Measurements from ENCODE around the gene OLA1. TPM values are rescaled to one million over a fixed set of nuclear protein-coding genes. Genes with fewer than 3 reads are reported as not detected.

The OLA1 gene
- total and polyA plus RNA-seq, 9 of the 15 experiments (the other 6 are each of a cell fraction or from before 2014, with no cell fraction given), result 208 to 353 (median 225) TPM

DNA sequence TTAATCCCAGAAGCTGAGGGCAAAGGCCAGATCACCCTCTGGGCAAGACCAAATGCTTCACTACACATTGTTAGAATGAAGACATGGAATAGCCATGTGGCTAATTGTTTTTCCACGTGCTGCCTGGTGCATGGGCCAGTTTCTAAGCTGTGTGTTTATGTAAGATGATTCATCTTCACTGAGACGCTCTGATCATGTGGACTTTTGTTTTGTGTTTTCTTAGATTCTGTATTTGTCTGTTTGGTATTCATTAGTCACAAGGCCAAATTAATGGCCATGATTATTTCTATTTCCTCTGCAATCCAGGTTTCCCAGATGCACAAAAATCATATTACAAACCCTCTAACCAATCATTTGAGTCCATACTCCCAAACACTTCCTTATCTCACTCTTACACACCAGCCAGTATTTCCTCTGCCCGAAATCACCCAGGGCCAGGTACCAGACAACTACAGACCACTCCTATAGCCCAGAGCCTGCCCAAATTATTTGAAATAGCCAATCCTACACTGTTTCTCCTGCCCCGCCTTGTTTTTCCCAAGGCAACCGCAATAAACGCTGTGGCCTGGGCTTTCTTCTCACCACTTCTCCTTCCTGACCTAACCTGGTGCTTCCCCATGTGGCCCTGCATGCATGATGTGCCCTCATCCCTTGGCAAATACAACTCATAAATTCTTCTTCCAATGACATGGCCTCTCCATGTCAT, 189.0 kb downstream of the OLA1 start (continued):
- TF ChIP-seq BRCA1 (IDR thresholded peaks at IDR 0.05), result no peak
- no peak for TF ChIP-seq BRCA1 (CRISPR knock-in tag; IDR thresholded peaks at IDR 0.05)
- no peak for TF ChIP-seq CBX8 (IDR thresholded peaks at IDR 0.05; ENCODE audit: borderline replicate concordance, extremely low read depth, low read depth, low read length, poor library complexity, severe bottlenecking)
- TF ChIP-seq MECOM (CRISPR knock-in tag; IDR thresholded peaks at IDR 0.05), result peak; percentile 63; the same call in 1 of the 2 replicates
- no peak for TF ChIP-seq KLF10 (CRISPR knock-in tag; IDR thresholded peaks at IDR 0.05)
- TF ChIP-seq ZNF436 (CRISPR knock-in tag; IDR thresholded peaks at IDR 0.05), result no peak
- 0 out of 2 replicates have a peak, but pooled peaks have one; percentile 38 for TF ChIP-seq ZNF274 (IDR thresholded peaks at IDR 0.05; ENCODE audit: borderline replicate concordance, low read depth, low read length)
- no peak for TF ChIP-seq E2F3 (CRISPR knock-in tag; IDR thresholded peaks at IDR 0.05)
- TF ChIP-seq PHB (CRISPR knock-in tag; IDR thresholded peaks at IDR 0.05), result no peak
- TF ChIP-seq, protein P1, sequence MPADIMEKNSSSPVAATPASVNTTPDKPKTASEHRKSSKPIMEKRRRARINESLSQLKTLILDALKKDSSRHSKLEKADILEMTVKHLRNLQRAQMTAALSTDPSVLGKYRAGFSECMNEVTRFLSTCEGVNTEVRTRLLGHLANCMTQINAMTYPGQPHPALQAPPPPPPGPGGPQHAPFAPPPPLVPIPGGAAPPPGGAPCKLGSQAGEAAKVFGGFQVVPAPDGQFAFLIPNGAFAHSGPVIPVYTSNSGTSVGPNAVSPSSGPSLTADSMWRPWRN (IDR thresholded peaks at IDR 0.05; ENCODE audit: low read depth), result peak; percentile 67
- TF ChIP-seq TEAD4 (IDR thresholded peaks at IDR 0.05; ENCODE audit: low read length), result peak; percentile 97
- TF ChIP-seq TEAD4 (CRISPR knock-in tag; IDR thresholded peaks at IDR 0.05; ENCODE audit: borderline replicate concordance), result no peak
- TF ChIP-seq HMGN3 (IDR thresholded peaks at IDR 0.05; ENCODE audit: borderline replicate concordance, extremely low read depth, insufficient read length, low read depth, low read length), result no peak
- TF ChIP-seq, protein P2, sequence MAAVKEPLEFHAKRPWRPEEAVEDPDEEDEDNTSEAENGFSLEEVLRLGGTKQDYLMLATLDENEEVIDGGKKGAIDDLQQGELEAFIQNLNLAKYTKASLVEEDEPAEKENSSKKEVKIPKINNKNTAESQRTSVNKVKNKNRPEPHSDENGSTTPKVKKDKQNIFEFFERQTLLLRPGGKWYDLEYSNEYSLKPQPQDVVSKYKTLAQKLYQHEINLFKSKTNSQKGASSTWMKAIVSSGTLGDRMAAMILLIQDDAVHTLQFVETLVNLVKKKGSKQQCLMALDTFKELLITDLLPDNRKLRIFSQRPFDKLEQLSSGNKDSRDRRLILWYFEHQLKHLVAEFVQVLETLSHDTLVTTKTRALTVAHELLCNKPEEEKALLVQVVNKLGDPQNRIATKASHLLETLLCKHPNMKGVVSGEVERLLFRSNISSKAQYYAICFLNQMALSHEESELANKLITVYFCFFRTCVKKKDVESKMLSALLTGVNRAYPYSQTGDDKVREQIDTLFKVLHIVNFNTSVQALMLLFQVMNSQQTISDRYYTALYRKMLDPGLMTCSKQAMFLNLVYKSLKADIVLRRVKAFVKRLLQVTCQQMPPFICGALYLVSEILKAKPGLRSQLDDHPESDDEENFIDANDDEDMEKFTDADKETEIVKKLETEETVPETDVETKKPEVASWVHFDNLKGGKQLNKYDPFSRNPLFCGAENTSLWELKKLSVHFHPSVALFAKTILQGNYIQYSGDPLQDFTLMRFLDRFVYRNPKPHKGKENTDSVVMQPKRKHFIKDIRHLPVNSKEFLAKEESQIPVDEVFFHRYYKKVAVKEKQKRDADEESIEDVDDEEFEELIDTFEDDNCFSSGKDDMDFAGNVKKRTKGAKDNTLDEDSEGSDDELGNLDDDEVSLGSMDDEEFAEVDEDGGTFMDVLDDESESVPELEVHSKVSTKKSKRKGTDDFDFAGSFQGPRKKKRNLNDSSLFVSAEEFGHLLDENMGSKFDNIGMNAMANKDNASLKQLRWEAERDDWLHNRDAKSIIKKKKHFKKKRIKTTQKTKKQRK (IDR thresholded peaks at IDR 0.05; ENCODE audit: borderline replicate concordance, low read depth, low read length), result no peak
- peak; percentile 31; the same call in 1 of the 2 replicates for TF ChIP-seq ZBTB2 (IDR thresholded peaks at IDR 0.05)
- peak; percentile 89 to 90 for TF ChIP-seq KDM1A (IDR thresholded peaks at IDR 0.05)
- no peak for TF ChIP-seq ZNF551 (CRISPR knock-in tag; IDR thresholded peaks at IDR 0.05)
- 0 out of 2 replicates have a peak, but pooled peaks have one; percentile 11 for TF ChIP-seq DMBX1 (CRISPR knock-in tag; IDR thresholded peaks at IDR 0.05; ENCODE audit: borderline replicate concordance)
- no peak for TF ChIP-seq SRSF7 (optimal IDR thresholded peaks at IDR 0.05; ENCODE audit: low read depth, low read length)
- TF ChIP-seq ZHX1 (conservative IDR thresholded peaks at IDR 0.05; ENCODE audit: low read length), result no peak
- peak; percentile 82 for TF ChIP-seq STAT5A (IDR thresholded peaks at IDR 0.05; ENCODE audit: borderline replicate concordance, low read length)

All from K562 (cell line).